ENCODE measurements around the gene SNX3. TPM values are rescaled to one million over a fixed set of nuclear protein-coding genes. Genes with fewer than 3 reads are reported as not detected.

Gene SNX3
- total RNA-seq, 1 donor from 2014 or later, result 179 TPM

DNA sequence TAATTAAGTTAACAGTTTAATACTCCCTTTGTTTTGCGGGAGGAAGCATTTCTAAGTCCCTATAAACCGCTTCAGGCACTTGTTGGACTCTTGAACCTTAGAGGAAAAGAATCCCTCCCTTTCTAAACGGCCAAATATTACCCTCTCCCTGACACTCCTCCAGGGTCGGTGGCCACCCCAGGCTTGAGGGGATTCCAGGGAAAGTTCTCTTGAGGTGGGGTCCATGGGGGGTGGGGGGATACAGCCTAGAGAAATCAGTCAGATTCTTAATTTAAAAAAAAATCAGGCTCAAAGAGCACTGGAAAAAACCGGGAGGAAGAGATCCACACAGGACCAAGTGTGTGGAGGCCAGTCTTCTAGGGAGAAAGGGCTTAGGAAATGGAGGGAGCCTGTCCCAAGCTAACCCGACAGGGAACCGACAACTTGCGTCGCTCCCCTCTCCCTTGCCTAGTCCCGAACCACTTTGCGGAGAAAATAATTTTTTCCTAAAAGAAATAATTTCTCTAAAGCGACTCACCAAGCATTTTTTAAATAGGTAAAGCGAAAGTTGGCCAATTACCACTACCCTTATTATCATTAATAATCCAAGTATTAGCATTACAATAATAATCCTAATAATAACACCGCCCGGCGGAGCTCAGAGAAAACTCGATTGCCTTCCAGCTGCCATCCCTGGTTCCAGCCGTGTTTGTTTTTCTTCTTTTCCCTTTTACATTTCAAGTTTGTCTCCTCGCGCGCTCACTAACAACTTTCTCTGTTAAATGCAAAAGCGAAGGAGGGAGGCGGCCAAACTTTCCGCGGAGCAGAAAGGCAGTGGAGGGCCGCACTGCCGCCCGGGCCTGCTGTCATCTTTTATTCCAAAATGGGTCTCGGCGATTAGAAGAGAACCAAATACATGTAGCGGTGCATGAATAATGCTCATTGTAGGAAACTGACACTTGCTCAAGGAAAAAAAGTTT, 90.2 kb downstream of the SNX3 start:
- DNase-seq, result no peak

DNA sequence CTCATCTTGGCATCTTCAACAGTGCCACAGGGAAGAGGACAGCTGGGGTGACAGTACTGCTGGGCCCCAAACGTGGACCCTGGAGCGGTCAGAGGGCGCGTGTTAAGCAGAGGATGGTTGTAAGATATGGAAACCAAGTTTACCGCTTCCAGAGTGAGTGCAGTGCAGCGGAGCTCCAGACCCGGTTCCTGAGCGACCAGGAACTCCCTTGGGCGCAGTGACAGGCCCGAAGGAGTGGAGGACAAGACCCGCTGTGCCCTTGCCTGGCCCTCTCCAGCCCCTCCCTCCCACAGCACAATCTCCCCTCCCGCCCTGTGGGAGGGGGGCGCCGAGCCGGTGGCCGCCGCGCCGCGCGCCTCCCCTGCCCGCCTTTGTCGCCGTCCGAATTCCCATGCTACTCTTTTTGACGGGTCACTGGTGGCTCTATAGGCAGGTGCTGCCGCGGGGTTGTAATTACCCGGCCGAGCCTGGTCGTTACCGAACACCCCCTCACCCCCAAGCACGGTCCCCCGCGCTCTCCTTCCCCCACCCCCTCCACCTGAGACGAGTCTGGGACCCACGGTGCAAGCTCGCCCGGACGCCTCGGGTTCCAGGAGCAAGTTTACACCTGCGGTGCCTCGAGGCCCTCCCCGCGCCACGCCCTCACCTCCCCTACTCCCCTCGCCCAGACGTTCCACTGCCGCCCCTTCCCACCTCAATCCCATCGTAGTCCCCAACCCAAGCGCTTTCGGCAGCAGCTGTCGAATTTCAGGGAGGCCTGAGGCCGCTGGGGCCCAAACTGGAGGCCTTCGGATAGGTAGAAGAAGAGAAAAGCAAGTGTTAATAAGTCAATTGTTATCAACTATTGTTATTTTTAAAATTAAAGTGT, 91.1 kb downstream of the SNX3 start:
- DNase-seq, result no peak

DNA sequence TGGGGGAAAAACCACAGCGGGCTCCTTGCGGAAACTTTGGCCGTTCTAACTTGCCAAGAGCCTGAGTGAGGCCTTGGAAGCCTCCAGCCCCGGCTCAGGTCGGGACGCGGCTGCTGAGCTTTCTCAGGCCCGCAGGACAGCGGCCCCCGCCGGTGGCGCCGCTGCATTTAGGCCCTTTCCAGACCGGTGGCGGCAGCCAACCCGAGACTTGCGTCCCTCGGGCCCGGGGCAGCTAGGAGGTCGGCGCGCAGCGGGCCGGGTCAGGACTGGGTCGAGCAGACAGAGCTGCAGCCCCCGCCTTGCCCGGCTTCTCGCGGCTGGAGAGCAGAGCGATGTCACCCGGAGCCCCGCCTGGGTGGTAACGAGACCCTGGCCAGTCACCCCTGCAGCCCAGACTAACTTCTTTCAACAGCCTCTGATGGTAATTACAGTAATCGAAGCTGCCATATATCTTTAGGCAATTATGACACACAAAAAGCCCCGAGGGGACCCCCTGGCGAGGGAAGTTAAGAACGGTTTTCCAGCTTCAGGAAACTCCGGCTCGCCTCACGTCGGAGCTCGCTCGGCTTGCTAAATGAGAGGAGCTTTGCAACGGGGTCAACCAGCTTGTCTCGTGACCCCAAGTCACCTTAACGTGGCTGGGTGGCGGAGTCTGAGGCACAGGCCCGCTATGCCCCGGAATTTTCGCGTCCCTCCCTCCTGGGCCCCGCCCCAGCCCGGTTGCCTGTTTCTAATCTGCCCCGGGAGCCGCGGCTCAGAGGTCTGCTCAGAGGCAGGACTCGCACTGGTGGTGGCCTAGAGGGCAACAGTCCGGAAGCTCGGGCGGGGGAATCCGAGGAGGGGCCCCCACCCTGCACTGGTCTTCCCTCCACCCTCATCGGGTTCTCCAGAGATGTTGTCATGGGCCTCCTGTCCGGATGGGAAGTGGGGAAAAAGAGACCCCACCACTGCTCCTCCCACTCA, 92.1 kb downstream of the SNX3 start:
- DNase-seq, result peak; percentile 23

DNA sequence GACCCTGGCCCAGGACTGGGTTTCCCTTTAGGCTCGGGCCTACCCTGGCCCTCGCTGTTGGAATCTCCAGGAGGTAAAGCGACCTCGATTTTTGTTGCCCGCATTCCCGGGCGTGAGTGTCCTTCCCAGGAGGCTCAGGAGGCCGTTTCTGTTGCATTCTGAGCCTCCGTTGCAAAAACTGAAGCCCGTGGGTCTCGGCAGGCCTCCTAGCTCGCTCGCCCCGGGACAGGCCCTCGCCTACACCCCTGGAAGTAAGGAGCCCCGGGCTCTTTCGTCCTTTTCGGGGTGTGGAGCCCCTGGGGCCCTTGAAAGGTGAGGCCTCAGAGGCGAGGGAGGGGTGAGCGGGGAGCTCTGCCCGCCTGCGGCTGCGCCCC, 92.8 kb downstream of the SNX3 start:
- DNase-seq, result no peak

DNA sequence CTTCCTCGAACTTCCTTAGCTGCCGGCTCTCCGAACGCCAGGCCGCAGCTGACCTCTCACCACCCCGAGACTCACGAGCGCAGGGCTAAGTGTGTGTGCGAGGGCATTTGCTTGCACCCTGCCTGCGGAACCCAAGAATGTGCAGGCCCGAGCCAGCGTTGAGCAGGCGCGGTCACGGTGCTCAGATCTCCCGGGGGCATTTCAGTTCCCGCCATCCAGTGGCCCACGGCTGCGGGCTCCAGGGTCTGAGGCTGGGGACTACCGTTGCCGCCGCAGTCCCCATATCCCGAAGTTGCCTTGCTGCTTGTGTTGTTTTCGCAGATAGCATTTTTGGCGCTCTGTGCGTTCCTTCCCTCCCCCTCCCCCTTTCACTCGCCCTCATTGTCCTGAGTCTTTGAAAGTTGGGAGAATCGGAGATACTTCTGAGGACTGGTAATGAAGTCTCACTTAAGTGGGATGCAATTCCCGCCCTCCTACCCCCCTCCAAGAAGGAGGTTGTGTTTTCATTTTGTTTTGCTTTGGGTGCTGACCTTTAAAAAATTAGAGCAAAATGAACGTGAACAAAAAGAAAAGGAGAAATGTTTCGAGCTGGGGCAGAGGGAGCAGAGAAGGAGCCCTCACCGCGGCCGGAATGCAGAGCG, 93.3 kb downstream of the SNX3 start:
- DNase-seq, result no peak

DNA sequence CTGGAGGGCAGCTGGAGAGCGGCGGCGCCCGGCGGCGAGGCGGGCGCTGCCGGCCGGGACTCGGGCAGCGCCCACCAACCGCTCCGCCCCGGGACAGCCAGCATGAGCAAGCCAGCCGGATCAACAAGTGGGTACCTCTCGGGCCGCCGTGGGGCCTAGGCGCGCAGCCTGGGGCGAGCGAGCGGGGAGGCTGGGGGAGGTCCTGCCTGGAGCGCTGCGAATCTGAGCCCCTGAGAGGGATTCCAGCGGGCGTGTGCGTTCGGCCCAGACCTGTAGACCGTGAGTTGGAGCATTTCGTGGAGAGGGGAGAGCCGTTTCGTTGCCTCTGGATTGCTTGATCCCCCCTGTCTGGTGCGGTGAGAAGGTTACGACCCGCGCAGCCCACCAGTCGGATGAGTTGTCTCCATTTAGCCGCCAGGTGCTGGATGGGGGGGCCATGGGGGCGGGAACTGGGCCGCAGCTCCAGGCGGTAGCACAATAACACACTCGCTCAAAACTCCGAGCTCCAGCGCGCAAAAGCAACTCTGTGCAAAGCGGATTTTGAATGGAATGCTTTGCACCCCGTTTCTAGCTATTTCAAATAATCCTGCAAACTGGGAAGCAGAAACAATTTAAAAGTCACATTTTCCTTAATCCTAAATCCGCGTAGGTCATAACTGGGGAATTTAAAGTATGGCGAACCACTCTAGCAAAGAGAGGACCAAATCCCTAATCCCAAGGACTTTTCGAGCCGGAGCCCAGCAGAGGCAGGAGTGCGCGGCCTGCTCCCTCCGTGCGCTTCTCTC, 94.0 kb downstream of the SNX3 start:
- no peak for DNase-seq

DNA sequence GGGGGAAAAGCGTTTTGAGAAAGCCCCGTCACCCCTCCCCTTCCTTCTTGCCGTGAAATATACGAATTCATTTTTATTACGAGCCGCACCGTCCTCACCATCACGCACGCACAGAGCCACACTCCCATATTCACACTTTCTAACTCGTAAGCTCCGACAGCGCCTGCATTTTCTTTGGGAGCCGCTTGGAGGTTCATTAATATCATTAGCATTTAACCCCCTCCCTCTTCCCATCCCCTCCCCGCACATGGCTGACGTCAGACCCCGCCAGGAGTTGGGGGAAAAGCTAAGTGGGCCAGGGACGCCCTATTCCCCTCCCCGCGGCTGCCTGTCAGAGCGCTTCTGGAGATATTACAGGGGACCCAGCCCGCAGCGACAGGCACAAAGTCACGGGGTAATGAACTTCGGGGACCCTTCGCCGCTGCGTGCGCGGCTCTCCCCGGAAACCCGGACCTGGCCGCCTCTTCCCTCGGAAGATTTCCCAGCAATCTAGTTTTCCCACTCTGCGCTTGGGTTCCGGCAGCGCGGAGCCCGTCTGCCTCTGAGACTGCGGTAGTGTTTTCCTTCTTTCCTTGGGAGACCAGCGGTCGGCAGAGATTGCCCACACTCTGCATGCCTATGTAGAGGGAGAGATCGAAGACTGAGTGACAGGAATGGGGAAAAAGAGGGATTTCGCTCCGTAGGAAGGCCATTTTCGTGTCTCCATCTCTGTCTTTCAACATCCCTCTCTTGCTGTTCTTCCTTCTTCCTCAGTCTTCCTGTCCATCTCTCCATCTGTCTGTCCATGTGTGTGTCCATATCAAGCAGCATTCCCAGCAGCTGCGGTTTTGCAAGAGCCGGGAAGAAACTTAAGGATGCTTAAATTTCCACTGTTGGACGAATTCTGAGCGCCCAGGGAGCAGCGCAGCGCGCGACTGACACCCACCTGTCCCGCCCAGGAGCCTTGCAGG, 94.9 kb downstream of the SNX3 start, which contains the start of gene NR2E1:
NR2E1 (plus strand) TSS at position 309 of the 950 bp plus-strand sequence. CDS start 744 bp downstream, outside the sequence.
- no peak for DNase-seq

DNA sequence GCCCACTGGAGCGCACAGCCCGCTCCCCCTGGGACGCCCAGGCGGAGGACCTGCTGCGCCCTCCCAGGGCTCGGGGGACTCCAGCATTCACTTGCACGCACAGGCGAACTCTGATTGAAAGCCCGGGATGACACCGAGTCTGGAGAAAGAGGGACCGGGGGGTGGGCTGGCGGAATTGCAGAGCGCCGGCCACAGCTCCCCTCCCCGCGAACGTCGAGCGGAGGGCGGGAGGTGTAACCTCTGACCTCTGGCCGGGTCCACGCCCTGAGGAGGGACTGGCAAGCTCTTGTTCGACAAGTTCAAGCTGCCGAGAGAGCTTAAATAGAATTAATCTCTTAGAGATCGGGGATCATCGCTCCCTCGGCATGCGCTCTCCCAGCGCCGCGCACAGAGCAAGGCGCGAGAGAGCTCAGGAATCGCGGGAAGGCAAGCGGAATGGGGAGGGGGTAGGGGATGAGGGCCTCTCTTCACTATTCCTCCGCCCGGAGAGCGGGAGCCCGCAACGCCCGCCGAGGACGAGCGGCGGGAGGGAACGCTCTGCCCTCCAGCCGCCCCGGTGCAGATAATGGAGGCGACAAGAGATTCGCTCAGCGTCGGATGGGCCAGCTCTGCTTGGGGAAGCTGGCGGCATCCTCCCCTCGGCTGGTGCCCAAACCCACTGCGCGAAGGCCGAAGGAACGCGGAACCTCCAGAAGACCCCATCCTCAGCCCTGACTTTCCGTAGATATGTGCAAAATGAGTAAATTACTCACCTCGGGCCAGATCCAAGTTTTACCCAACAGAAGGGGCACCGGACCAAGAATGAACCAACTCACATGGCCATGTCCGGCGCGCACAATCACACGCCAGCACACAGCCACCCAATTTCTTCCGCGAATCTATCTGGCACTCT, 95.8 kb downstream of the SNX3 start:
- no peak for DNase-seq

DNA sequence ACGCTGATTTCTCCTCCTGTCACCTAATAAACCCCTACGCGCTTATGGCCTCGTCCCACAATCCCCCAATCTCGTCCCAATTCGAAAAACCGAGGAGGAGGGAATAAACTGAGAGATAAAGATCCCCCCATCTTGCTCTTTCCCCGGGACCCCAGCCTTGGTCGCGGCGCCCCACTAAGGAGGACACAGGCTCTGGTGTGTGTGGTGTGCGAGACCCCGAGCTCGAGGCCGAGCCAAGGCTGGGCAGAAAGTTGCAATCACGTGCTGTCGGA, 96.4 kb downstream of the SNX3 start:
- no peak for DNase-seq

DNA sequence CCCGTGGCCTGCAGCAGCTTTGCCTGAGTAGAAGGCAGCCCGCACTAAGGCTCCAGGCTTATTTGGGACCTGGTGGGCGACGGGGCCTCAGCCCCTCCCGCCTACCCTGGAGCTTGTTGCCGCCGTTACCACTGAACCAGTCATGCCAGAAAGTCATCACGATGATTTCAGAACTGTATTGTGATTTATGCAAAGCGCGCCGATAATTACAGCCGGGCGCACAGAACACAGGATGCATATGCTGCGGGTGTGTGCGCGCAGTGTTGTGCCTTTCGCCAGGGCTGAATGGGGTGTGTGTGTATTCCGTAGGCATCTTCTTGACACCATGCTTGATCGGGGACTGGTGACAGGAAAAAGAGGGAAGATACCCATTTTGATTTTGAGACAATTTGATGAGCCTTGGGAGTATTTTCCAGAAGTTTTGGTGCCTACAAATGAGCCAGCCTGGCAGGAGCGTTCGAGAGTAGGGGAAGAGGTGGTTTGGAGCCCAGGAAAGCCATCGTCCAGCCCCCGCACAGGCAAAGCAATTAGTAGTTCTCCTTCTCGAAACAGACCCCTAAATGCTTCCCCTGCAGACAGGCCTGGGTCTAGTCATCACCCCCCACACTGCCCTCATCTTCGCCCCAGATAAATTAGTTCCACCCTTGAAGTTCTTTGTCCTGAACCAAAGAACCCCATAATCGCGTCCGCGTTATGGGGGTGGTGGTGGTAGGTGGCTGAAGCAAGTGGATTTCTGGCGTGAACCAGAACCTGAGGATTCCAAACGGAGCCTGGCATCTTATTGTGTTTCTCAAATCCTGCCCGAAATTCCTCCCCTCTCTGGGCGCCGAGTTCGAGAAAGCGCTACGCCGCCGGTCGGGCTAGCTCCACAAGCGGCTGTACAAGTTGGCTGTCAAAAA, 96.9 kb downstream of the SNX3 start:
- DNase-seq, result no peak

DNA sequence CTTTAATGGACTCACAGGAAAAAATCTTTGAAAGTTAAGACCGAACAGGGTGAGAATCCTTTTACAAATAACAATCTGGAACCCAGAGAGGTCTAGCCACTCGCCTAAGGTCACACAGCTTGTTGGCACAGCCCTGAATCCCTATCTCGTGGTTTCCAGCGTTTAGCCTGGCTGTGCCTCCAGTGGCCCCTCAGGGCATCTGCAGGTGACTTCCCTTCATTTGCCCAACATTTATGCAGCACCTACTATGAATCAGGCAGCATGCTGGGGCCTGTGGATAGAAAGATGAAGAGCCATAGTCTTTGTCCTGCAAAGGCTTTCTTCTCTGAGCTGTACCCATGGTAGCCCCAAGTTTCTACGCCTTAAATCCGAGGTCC, 97.6 kb downstream of the SNX3 start:
- no peak for DNase-seq

DNA sequence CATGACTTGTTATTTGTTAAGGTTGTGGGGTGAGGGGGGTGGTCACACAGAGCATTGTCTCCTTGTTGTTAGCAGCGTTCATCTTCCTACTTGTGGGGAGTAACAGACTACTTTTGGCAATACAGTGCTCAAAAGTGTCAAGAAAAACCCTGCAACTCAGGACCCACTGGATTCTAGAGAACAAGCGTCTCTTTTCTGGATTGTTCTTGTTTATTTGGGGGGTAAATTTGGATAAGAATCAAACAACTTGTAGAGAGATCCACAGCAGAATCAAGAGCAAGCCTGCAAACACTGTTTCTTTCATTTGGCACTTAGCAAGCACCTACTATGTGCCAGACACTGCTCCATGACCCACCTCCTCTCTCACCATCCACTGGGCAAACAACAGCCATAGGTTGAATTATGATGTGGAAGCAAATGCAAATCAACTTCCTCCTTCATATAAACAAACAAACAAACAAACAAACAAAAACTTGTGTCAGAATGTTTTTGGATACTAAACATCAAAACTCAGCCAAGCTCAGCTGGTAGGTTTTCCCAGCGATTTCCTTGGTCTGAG, 99.0 kb downstream of the SNX3 start:
- no peak for DNase-seq

Small RNAs within 50 kb of the gene (small RNA-seq; reads per million reads assigned to genes)
- gene RNA5SP212 (not detected), gene RNU6-1144P (not detected), gene Z98742.2 (not detected)

Other genes with a start within 250 kb of the SNX3 start
- gene OSTM1, start 186.3 kb downstream of the SNX3 start, total RNA-seq, result 61.8 TPM
- 9.8 TPM for gene NR2E1, start 95.0 kb downstream of the SNX3 start, total RNA-seq
- 12.3 TPM for gene AFG1L, start 34.0 kb upstream of the SNX3 start, total RNA-seq

Measured in occipital lobe (tissue), 3 donors.